Progenitor cell of endocrine pancreas (in vitro differentiated cells): ENCODE results near the gene RPTOR. TPM values are rescaled to one million over a fixed set of nuclear protein-coding genes. Genes with fewer than 3 reads are reported as not detected.

Experiments used
- DNase-seq: peaks from one replicate; pipeline ENCODE4 v3.0.0; 2021; ENCODE audit warnings: low spot score; ENCODE audit not compliant: unreplicated experiment
- H3K27ac Mint-ChIP-seq: 2 replicates; pipeline ENCODE4 v1.8.0; 2021; ENCODE audit warnings: mild to moderate bottlenecking, moderate library complexity, mixed read lengths
- H3K27me3 Mint-ChIP-seq: 2 replicates; pipeline ENCODE4 v1.8.0; 2021; ENCODE audit warnings: mixed read lengths
- H3K36me3 Mint-ChIP-seq: 2 replicates; pipeline ENCODE4 v1.8.0; 2022; ENCODE audit warnings: mixed read lengths; ENCODE audit not compliant: insufficient read depth
- H3K4me1 Mint-ChIP-seq: 2 replicates; pipeline ENCODE4 v1.8.0; 2021; ENCODE audit warnings: low read depth, mixed read lengths
- H3K4me3 Mint-ChIP-seq: 2 replicates; pipeline ENCODE4 v1.8.0; 2021; ENCODE audit warnings: low read depth, mild to moderate bottlenecking, moderate library complexity, mixed read lengths
- H3K9me3 Mint-ChIP-seq: 2 replicates; pipeline ENCODE4 v1.8.0; 2021; ENCODE audit warnings: low read depth, mixed read lengths
- total RNA-seq: library from RNA; stranded (reverse); gene quantifications from 2 replicates; pipeline ENCODE4 v1.2.1, GENCODE V29; 2021
- TF ChIP-seq, protein P1 (sequence below): fragments of 200-600 bp; sonication (generic); IDR thresholded peaks from one replicate; pipeline ENCODE4 v1.5.0; 2021; ENCODE audit warnings: antibody characterized with exemption, mild to moderate bottlenecking; ENCODE audit not compliant: unreplicated experiment

The RPTOR gene
- total RNA-seq, 1 donor from 2014 or later: 40.0 TPM

DNA sequence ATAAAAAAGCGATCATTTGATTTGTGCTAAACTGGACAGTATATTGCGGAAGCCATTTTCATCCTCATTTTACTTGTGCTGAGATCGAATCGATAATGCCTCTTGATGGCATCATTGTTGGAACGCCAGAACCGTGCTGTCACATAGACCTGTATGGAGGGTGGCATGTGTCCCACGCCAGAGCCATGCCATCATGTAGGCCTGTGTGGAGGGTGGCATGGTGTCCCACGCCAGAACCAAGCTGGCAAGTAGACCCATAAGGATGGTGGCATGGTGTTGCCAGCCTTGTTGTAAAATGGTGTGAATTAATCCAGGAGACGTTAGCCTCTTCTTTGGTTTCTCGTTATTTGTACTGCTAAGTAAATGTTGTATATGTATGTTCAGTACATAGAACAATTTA, 224.3 kb downstream of the RPTOR start:
- no peaks in the 10 kb centered on the region for H3K9me3 Mint-ChIP-seq
- DNase-seq: no peak
- H3K4me1 Mint-ChIP-seq: no peaks in the 10 kb centered on the region
- TF ChIP-seq, protein P1, sequence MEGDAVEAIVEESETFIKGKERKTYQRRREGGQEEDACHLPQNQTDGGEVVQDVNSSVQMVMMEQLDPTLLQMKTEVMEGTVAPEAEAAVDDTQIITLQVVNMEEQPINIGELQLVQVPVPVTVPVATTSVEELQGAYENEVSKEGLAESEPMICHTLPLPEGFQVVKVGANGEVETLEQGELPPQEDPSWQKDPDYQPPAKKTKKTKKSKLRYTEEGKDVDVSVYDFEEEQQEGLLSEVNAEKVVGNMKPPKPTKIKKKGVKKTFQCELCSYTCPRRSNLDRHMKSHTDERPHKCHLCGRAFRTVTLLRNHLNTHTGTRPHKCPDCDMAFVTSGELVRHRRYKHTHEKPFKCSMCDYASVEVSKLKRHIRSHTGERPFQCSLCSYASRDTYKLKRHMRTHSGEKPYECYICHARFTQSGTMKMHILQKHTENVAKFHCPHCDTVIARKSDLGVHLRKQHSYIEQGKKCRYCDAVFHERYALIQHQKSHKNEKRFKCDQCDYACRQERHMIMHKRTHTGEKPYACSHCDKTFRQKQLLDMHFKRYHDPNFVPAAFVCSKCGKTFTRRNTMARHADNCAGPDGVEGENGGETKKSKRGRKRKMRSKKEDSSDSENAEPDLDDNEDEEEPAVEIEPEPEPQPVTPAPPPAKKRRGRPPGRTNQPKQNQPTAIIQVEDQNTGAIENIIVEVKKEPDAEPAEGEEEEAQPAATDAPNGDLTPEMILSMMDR: no peak
- no peak overlapping the region for H3K27ac Mint-ChIP-seq
- no peaks in the 10 kb centered on the region for H3K27me3 Mint-ChIP-seq
- peaks cover 5% of the 10 kb centered on the region for H3K36me3 Mint-ChIP-seq
- H3K4me3 Mint-ChIP-seq: no peak overlapping the region

DNA sequence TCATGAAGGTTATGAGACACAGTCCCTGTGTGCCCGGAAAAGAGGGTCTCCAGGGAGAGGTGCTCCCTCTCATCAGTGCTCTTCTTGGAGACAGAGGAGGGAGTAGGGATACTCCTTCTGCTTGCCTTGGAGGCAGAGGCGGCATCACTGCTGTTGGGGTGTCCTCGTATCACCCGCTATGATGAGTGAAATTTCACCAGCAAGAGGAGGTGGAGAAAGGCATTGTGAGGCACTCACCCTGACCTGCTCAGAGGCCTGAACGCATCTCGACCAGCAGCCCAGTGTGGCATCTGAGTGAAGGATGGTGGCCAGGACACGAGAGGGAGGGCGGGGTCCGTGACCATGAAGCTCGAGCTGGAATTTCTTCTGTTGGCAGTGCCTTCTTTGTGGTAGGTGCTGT, 224.9 kb downstream of the RPTOR start:
- Mint-ChIP-seq H3K36me3 (peaks cover 5% of the 10 kb centered on the region), H3K9me3 (no peaks in the 10 kb centered on the region), H3K27me3 (no peaks in the 10 kb centered on the region), H3K27ac (no peak overlapping the region), H3K4me1 (no peaks in the 10 kb centered on the region), H3K4me3 (no peak overlapping the region)
- no peak for DNase-seq
- TF ChIP-seq, protein P1: no peak

DNA sequence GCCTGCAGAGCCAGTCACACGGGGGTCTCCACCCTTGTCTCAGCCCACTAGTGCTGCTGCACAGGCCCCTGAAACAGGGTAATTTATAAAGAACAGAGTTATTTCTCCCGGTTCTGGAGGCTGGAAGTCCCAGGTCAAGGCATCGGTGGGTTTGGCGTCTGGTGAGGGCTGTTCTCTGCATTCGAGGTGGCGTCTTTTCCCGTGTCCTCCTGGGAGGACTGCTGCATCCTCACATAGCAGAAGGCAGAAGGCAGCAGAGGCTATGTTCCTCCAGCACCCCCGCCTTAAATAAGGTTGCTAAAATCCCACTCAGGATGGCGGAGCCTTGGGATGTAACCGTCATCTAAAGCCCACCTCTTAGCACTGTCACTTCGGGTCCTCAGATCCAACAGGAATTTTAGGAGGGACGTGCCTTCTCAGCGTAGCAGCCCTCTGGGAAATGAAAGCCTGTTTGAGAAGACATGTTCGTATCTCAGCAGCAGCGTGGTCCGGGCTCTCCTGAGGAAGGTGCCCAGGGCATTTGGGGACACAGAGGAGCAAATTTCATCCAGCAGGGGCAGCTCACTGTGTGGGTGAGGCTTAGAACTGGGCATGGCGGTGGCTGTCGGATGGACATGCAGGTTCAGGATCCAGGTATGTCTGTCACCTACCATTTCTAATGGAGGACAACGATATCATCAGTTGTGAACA, 225.4 kb downstream of the RPTOR start:
- Mint-ChIP-seq H3K9me3 (no peaks in the 10 kb centered on the region), H3K4me3 (no peak overlapping the region), H3K27ac (no peak overlapping the region), H3K36me3 (peaks cover 5% of the 10 kb centered on the region), H3K27me3 (no peaks in the 10 kb centered on the region), H3K4me1 (no peaks in the 10 kb centered on the region)
- no peak for DNase-seq
- TF ChIP-seq, protein P1: no peak

DNA sequence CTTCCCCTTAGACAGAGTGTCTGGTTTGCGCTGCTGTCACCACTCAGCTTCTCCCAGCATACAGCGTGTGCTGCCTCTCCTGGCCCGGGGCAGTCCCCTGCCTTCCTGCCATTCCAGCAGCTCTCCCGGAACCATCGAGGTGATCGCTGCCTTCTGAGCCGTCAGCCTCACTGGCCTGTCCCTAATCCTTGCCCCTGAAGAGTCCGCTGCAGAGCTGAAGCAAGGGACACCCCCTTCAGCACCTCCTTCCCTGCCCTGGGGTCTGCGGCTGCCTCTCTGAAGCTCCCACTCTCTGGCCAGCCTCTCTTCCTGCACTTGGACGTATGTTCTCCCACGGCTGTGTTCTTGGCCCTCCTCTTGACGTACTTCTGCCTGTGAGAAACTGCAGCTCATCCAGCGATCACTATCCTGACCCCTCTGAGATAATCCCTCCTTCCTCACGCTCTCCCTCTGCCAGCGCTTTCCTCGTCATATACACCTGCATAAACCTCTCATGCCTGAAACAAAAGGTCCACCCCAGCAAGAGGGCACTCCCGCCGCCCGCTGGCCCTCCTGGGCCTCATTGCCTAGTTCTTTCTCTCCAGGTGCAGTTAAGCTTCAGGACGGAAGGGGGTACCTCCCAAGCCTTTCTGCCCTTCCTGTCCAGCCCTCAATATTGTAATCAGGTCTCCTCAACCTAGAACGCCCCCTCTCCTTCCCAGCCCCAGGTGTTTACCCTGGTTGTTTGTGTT, 226.4 kb downstream of the RPTOR start:
- H3K27ac Mint-ChIP-seq: no peak overlapping the region
- TF ChIP-seq, protein P1: no peak
- H3K27me3 Mint-ChIP-seq: no peaks in the 10 kb centered on the region
- DNase-seq: no peak
- H3K4me1 Mint-ChIP-seq: no peaks in the 10 kb centered on the region
- H3K9me3 Mint-ChIP-seq: no peaks in the 10 kb centered on the region
- H3K4me3 Mint-ChIP-seq: no peak overlapping the region
- peaks cover 3% of the 10 kb centered on the region for H3K36me3 Mint-ChIP-seq

DNA sequence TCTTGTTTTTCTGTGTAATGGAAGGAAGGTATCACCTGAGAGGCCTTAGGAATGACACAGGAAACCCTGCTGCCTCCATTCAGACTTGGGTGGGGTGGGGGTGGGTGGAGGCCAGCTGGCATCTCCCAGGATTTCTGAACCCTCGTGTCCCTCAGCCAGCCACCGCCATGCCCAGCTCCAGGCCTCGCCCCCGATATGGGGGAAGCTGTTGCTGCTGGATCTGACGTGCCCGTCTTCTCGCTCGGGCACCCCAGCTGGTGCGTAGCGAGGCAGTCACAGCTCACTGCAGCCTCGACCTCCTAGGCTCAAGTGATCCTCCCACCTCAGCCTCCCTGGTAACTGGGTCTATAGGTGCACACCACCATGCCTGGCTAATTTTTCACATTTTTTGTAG, 227.0 kb downstream of the RPTOR start:
- no peaks in the 10 kb centered on the region for H3K9me3 Mint-ChIP-seq
- H3K36me3 Mint-ChIP-seq: peaks cover 4% of the 10 kb centered on the region
- H3K4me3 Mint-ChIP-seq: no peak overlapping the region
- TF ChIP-seq, protein P1: no peak
- no peak for DNase-seq
- no peak overlapping the region for H3K27ac Mint-ChIP-seq
- no peaks in the 10 kb centered on the region for H3K4me1 Mint-ChIP-seq
- no peaks in the 10 kb centered on the region for H3K27me3 Mint-ChIP-seq
